OCI-LY1 (cell line): Measurements from ENCODE around the gene E2F3.
A peak's percentile ranks its signal among the peaks of the same experiment; 100 is the strongest.

Experiments used
- EZH2 ChIP-seq: fragments of 200-600 bp; sonication (generic), shearing (Covaris generic); IDR thresholded peaks from 2 replicates; pipeline ENCODE4 v1.8.0; 2017; ENCODE audit warnings: borderline replicate concordance, mixed run types, mild to moderate bottlenecking, antibody characterized with exemption, low read length, moderate library complexity, mixed read lengths
- TF ChIP-seq, protein P1 (sequence below): fragments of 200-600 bp; sonication (generic), shearing (Covaris generic); IDR thresholded peaks from 2 replicates; pipeline ENCODE4 v1.5.1; 2017; ENCODE audit warnings: mild to moderate bottlenecking, antibody characterized with exemption, low read length, moderate library complexity, mixed read lengths

DNA sequence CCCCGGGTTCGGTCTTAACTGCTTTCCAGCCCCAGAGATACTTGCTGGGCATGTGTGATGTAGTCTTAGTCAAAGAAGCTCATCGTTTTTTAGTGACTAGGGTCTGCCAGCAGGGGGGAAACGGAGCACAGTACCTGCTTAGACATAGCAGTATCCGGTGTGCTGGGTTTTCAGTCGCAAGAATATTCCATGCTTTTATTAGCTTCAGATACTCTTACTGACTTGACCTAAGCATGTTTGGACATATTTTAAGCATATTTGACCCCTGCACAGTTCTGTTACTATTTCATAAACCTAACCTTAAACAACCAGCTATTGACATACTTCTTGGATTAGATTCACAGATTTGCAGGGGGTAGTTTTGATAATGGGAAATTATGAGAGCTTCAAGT lies 3.0 kb downstream of the E2F3 start:
- TF ChIP-seq, protein P1, sequence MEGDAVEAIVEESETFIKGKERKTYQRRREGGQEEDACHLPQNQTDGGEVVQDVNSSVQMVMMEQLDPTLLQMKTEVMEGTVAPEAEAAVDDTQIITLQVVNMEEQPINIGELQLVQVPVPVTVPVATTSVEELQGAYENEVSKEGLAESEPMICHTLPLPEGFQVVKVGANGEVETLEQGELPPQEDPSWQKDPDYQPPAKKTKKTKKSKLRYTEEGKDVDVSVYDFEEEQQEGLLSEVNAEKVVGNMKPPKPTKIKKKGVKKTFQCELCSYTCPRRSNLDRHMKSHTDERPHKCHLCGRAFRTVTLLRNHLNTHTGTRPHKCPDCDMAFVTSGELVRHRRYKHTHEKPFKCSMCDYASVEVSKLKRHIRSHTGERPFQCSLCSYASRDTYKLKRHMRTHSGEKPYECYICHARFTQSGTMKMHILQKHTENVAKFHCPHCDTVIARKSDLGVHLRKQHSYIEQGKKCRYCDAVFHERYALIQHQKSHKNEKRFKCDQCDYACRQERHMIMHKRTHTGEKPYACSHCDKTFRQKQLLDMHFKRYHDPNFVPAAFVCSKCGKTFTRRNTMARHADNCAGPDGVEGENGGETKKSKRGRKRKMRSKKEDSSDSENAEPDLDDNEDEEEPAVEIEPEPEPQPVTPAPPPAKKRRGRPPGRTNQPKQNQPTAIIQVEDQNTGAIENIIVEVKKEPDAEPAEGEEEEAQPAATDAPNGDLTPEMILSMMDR, result peak; percentile 73
- no peak for TF ChIP-seq EZH2
